HG03025 (cell line): ENCODE measurements around the gene RAI1.
A peak's percentile ranks its signal among the peaks of the same experiment; 100 is the strongest.

Source experiments
- ATAC-seq: cut with Tn5 transposase; IDR thresholded peaks from one replicate; pipeline ENCODE4 v1.9.1; 2021; ENCODE audit warnings: mild to moderate bottlenecking, moderate library complexity; ENCODE audit not compliant: unreplicated experiment, low FRiP score

The RAI1 gene

GRCh38 chr17:17836818-17837379 lies 155.6 kb downstream of the RAI1 start, which contains the start of gene SREBF1:
Gene SREBF1, minus strand, starts transcription at chr17:17836986. Its CDS starts 169 bp downstream, at chr17:17836817.
- peak; percentile 19 for ATAC-seq

- ATAC-seq, result no peak
Observed at GRCh38 chr17:17837380-17837821, 156.1 kb downstream of the RAI1 start.

GRCh38 chr17:17837966-17838962 lies 157.0 kb downstream of the RAI1 start:
- ATAC-seq, result no peak

GRCh38 chr17:17839791-17840707 lies 158.8 kb downstream of the RAI1 start:
- ATAC-seq, result peak; percentile 42

- no peak for ATAC-seq
Observed at GRCh38 chr17:17840751-17841591, 159.7 kb downstream of the RAI1 start.

- ATAC-seq, result no peak
Observed at GRCh38 chr17:17841601-17842025, 160.4 kb downstream of the RAI1 start.

GRCh38 chr17:17842111-17842876 lies 161.0 kb downstream of the RAI1 start:
- ATAC-seq, result no peak

GRCh38 chr17:17843096-17843495 lies 161.8 kb downstream of the RAI1 start:
- ATAC-seq, result no peak

GRCh38 chr17:17844079-17844478 lies 162.8 kb downstream of the RAI1 start:
- no peak for ATAC-seq

GRCh38 chr17:17844500-17844899 lies 163.2 kb downstream of the RAI1 start:
- no peak for ATAC-seq

GRCh38 chr17:17845046-17845775 lies 164.0 kb downstream of the RAI1 start:
- ATAC-seq, result no peak

- ATAC-seq, result no peak
Observed at GRCh38 chr17:17846003-17846402, 164.7 kb downstream of the RAI1 start.

- no peak for ATAC-seq
Observed at GRCh38 chr17:17846645-17847044, 165.4 kb downstream of the RAI1 start.

GRCh38 chr17:17847118-17847689 lies 165.9 kb downstream of the RAI1 start:
- ATAC-seq, result no peak

- ATAC-seq, result no peak
Observed at GRCh38 chr17:17847726-17848125, 166.5 kb downstream of the RAI1 start.

- no peak for ATAC-seq
Observed at GRCh38 chr17:17848311-17849082, 167.2 kb downstream of the RAI1 start.

- no peak for ATAC-seq
Observed at GRCh38 chr17:17849147-17849820, 168.0 kb downstream of the RAI1 start.
